A673 (cell line): Measurements from ENCODE around the gene GLCCI1. TPM values are rescaled to one million over a fixed set of nuclear protein-coding genes. Genes with fewer than 3 reads are reported as not detected.
"Not testable (repeated sequence)": the region's sequence is repeated elsewhere in the genome, so short reads cannot be mapped to it uniquely, and the experiment has no call there.

ENCODE experiments used
- BruUV-seq: library from RNA; stranded (reverse); fragments of 400-500 nt; replicated peaks from 2 replicates; lab custom pipeline; 2021; lab: Mats Ljungman, UMichigan
- CTCF ChIA-PET: fragments of 300-600 bp; sonication (Branson Sonifier 250); formaldehyde crosslinking; loops from one replicate; lab custom pipeline; 2022; ENCODE audit warnings: antibody characterized with exemption; lab: Charles Lee
- POLR2A ChIA-PET: fragments of 300-600 bp; sonication (Branson Sonifier 250); formaldehyde crosslinking; loops from one replicate; lab custom pipeline; 2022; ENCODE audit warnings: antibody characterized with exemption; ENCODE audit not compliant: low non-redundant PET; lab: Charles Lee
- DNase-seq: peaks from one replicate; pipeline ENCODE4 v3.0.0-alpha.2; 2015; ENCODE audit warnings: low spot score
- H3K27ac ChIP-seq: fragments of 200-600 bp; sonication (generic); 2 replicates; pipeline ENCODE4 v1.5.1; 2016; ENCODE audit warnings: mixed run types, low read depth, mild to moderate bottlenecking, mixed read lengths, antibody characterized with exemption, low read length; ENCODE audit not compliant: poor library complexity, severe bottlenecking
- H3K27me3 ChIP-seq: fragments of 200-600 bp; sonication (generic); replicated peaks from 2 replicates; pipeline ENCODE4 v1.6.1; 2017; ENCODE audit warnings: mixed run types, low read depth, mild to moderate bottlenecking, mixed read lengths, antibody characterized with exemption, low read length; ENCODE audit not compliant: insufficient read depth, poor library complexity
- H3K36me3 ChIP-seq: fragments of 200-600 bp; sonication (generic); 2 replicates; pipeline ENCODE4 v1.6.1; 2016; ENCODE audit warnings: mixed run types, mild to moderate bottlenecking, mixed read lengths, antibody characterized with exemption, low read length; ENCODE audit not compliant: insufficient read depth, poor library complexity, severe bottlenecking
- H3K4me1 ChIP-seq: fragments of 200-600 bp; sonication (generic); 2 replicates; pipeline ENCODE4 v1.6.1; 2017; ENCODE audit warnings: mixed run types, mild to moderate bottlenecking, mixed read lengths, antibody characterized with exemption, low read length; ENCODE audit not compliant: insufficient read depth, poor library complexity, severe bottlenecking
- H3K4me3 ChIP-seq: fragments of 200-600 bp; sonication (generic); 2 replicates; pipeline ENCODE4 v1.5.1; 2016; ENCODE audit warnings: low read depth, mixed run types, mild to moderate bottlenecking, mixed read lengths, low read length; ENCODE audit not compliant: poor library complexity, severe bottlenecking
- H3K9me3 ChIP-seq: fragments of 200-600 bp; sonication (generic); 2 replicates; pipeline ENCODE4 v1.6.1; 2016; ENCODE audit warnings: mixed run types, low read depth, mild to moderate bottlenecking, mixed read lengths, antibody characterized with exemption, low read length; ENCODE audit not compliant: poor library complexity, severe bottlenecking
- EZH2 ChIP-seq: fragments of 200-600 bp; sonication (generic); IDR thresholded peaks from 2 replicates; pipeline ENCODE4 v1.6.1; 2017; ENCODE audit warnings: borderline replicate concordance, low read depth, mild to moderate bottlenecking, mixed read lengths, antibody characterized with exemption, low read length; ENCODE audit not compliant: poor library complexity, severe bottlenecking
- intact Hi-C: fragments of 100-400 bp; cut with micrococcal nuclease; formaldehyde crosslinking; loops from one replicate; pipeline ENCODE4 v1.10.0; 2022; ENCODE audit not compliant: unreplicated experiment
- total RNA-seq: library from RNA; stranded (reverse); gene quantifications from 2 replicates; pipeline ENCODE4 v1.2.3, GENCODE V29; 2021
- TF ChIP-seq, protein P1 (sequence below): fragments of 300-800, 200-600 bp; sonication (generic); conservative IDR thresholded peaks from 2 replicates; pipeline ENCODE4 v1.5.1; 2017; ENCODE audit warnings: low read depth, mild to moderate bottlenecking, antibody characterized with exemption, low read length, moderate library complexity, mixed read lengths

The GLCCI1 gene
- total RNA-seq, 1 experiment from 2014 or later: 6.9 TPM

GRCh38 chr7:8042796-8043535 lies 74.4 kb downstream of the GLCCI1 start:
- Histone ChIP-seq H3K36me3 (no peaks in the 10 kb centered on the region), H3K4me1 (no peaks in the 10 kb centered on the region), H3K27me3 (no peaks in the 10 kb centered on the region), H3K27ac (no peak overlapping the region), H3K9me3 (no peaks in the 10 kb centered on the region), H3K4me3 (no peak overlapping the region)
- intact Hi-C loops: no loop called here
- ChIA-PET POLR2A (interaction anchor here (0.7 kb wide), 1 partner anchor 21 kb away, joined by 8 read pairs; no protein-coding TSS in a partner anchor), CTCF (no interaction called here)
- no TSS peak for BruUV-seq
- no peak for TF ChIP-seq EZH2
- TF ChIP-seq, protein P1, sequence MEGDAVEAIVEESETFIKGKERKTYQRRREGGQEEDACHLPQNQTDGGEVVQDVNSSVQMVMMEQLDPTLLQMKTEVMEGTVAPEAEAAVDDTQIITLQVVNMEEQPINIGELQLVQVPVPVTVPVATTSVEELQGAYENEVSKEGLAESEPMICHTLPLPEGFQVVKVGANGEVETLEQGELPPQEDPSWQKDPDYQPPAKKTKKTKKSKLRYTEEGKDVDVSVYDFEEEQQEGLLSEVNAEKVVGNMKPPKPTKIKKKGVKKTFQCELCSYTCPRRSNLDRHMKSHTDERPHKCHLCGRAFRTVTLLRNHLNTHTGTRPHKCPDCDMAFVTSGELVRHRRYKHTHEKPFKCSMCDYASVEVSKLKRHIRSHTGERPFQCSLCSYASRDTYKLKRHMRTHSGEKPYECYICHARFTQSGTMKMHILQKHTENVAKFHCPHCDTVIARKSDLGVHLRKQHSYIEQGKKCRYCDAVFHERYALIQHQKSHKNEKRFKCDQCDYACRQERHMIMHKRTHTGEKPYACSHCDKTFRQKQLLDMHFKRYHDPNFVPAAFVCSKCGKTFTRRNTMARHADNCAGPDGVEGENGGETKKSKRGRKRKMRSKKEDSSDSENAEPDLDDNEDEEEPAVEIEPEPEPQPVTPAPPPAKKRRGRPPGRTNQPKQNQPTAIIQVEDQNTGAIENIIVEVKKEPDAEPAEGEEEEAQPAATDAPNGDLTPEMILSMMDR: no peak
- DNase-seq: no peak

DNA sequence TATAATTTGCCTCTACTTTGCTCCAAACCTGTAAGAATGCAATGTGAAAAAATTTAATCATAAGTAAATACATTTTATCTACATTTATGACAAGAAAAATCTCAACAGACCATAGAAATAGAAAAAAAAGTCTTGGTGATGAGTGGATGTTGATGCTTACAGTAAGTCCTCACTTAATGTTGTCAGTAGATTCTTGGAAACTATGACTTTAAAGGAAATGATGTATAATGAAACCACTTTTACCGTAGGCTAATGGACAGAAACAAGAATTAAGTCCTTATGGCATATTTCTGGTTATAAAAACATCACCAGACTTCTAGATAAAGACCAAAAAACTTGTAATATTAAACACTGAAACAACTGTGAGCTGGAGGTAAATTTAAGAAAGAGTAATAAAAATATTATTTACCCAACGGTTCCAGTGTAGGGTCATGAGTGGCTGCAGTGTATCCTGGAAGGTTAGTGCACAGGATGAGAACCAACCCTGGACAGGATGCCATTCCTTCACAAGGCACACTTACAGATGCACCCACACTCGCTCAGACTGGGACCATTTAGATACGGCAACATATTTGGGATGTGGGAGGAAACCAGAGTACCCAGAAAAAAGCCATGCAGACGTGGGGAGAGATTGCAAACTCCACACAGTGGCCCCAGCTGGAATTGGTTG lies 76.3 kb downstream of the GLCCI1 start:
- Histone ChIP-seq H3K4me1 (no peaks in the 10 kb centered on the region), H3K27me3 (no peaks in the 10 kb centered on the region), H3K4me3 (no peak overlapping the region), H3K36me3 (no peaks in the 10 kb centered on the region), H3K9me3 (no peaks in the 10 kb centered on the region), H3K27ac (no peak overlapping the region)
- DNase-seq: no peak
- intact Hi-C loops: no loop called here
- ChIA-PET CTCF (no interaction called here), POLR2A (no interaction called here)
- no peak for TF ChIP-seq EZH2
- TF ChIP-seq, protein P1: no peak
- BruUV-seq: no TSS peak

GRCh38 chr7:8048067-8048466 lies 79.5 kb downstream of the GLCCI1 start:
- H3K36me3 ChIP-seq, BruUV-seq, H3K9me3 ChIP-seq, H3K27me3 ChIP-seq, CTCF ChIA-PET, POLR2A ChIA-PET, DNase-seq, H3K27ac ChIP-seq, H3K4me1 ChIP-seq, intact Hi-C loops, H3K4me3 ChIP-seq: not testable (repeated sequence)
